HG03095 (cell line): ENCODE measurements around the gene FGF5.
"Not testable (repeated sequence)": the region's sequence is repeated elsewhere in the genome, so short reads cannot be mapped to it uniquely, and the experiment has no call there.

Experiments
- ATAC-seq: cut with Tn5 transposase; IDR thresholded peaks from one replicate; pipeline ENCODE4 v1.9.1; 2021; ENCODE audit warnings: moderate library complexity; ENCODE audit not compliant: unreplicated experiment

The FGF5 gene

GRCh38 chr4:80294206-80294605, 27.7 kb downstream of the FGF5 start:
- ATAC-seq = no peak

- ATAC-seq = no peak
Measured at GRCh38 chr4:80295336-80295735, 28.9 kb downstream of the FGF5 start.

GRCh38 chr4:80295826-80296225, 29.4 kb downstream of the FGF5 start:
- ATAC-seq = no peak

- no peak for ATAC-seq
Measured at GRCh38 chr4:80301884-80302283, 35.4 kb downstream of the FGF5 start.

- ATAC-seq = no peak
Measured at GRCh38 chr4:80302616-80303223, 36.3 kb downstream of the FGF5 start.

GRCh38 chr4:80305466-80305865, 39.0 kb downstream of the FGF5 start:
- no peak for ATAC-seq

GRCh38 chr4:80306260-80306659, 39.8 kb downstream of the FGF5 start:
- no peak for ATAC-seq

- ATAC-seq = no peak
Measured at GRCh38 chr4:80307183-80307735, 40.8 kb downstream of the FGF5 start.

- no peak for ATAC-seq
Measured at GRCh38 chr4:80307774-80308465, 41.5 kb downstream of the FGF5 start.

GRCh38 chr4:80308466-80308822, 42.0 kb downstream of the FGF5 start:
- ATAC-seq = no peak

- ATAC-seq = no peak
Measured at GRCh38 chr4:80309294-80310004, 43.0 kb downstream of the FGF5 start.

GRCh38 chr4:80311130-80311529, 44.7 kb downstream of the FGF5 start:
- ATAC-seq = no peak

- ATAC-seq = no peak
Measured at GRCh38 chr4:80312124-80312523, 45.7 kb downstream of the FGF5 start.

GRCh38 chr4:80313627-80314026, 47.2 kb downstream of the FGF5 start:
- no peak for ATAC-seq

GRCh38 chr4:80315848-80316247, 49.4 kb downstream of the FGF5 start:
- ATAC-seq = not testable (repeated sequence)

GRCh38 chr4:80321341-80321740, 54.9 kb downstream of the FGF5 start:
- no peak for ATAC-seq

- no peak for ATAC-seq
Measured at GRCh38 chr4:80321776-80322175, 55.3 kb downstream of the FGF5 start.

- no peak for ATAC-seq
Measured at GRCh38 chr4:80322716-80323115, 56.3 kb downstream of the FGF5 start.

GRCh38 chr4:80324171-80324570, 57.7 kb downstream of the FGF5 start:
- ATAC-seq = no peak

- no peak for ATAC-seq
Measured at GRCh38 chr4:80331693-80332092, 65.2 kb downstream of the FGF5 start.

GRCh38 chr4:80333121-80333520, 66.7 kb downstream of the FGF5 start:
- ATAC-seq = no peak

- ATAC-seq = no peak
Measured at GRCh38 chr4:80334568-80334967, 68.1 kb downstream of the FGF5 start.
